GM23338 (cell line): ENCODE results near the gene LMBR1. TPM values are rescaled to one million over a fixed set of nuclear protein-coding genes. Genes with fewer than 3 reads are reported as not detected.
"Not testable (repeated sequence)": the region's sequence is repeated elsewhere in the genome, so short reads cannot be mapped to it uniquely, and the experiment has no call there.

ENCODE experiments used
- ATAC-seq: fragments of 200-7000 bp; cut with Tn5 transposase; 3 replicates; pipeline ENCODE4 v1.9.1; 2020
- DNase-seq: peaks from one replicate; pipeline ENCODE4 v3.0.0-alpha.2; 2015; ENCODE audit warnings: low spot score
- H2AFZ ChIP-seq: fragments of 200-600 bp; sonication (generic); 2 replicates; pipeline ENCODE4 v1.8.0; 2016; ENCODE audit warnings: antibody characterized with exemption, mild to moderate bottlenecking, moderate library complexity
- H3F3A ChIP-seq: fragments of 200-600 bp; sonication (generic); replicated peaks from 2 replicates; pipeline ENCODE4 v1.8.0; 2017; ENCODE audit warnings: antibody characterized with exemption, mixed run types, low read depth
- H3K27ac ChIP-seq: fragments of 200-600 bp; sonication (generic); 2 replicates; pipeline ENCODE4 v1.6.1; 2016; ENCODE audit warnings: low read depth
- H3K27me3 ChIP-seq: fragments of 200-600 bp; sonication (generic); 2 replicates; pipeline ENCODE4 v1.8.0; 2016; ENCODE audit warnings: mild to moderate bottlenecking, mixed run types, moderate library complexity; ENCODE audit not compliant: insufficient read depth
- H3K36me3 ChIP-seq: fragments of 200-600 bp; sonication (generic); 2 replicates; pipeline ENCODE4 v1.8.0; 2016; ENCODE audit warnings: mild to moderate bottlenecking; ENCODE audit not compliant: insufficient read depth
- H3K4me1 ChIP-seq: fragments of 200-600 bp; sonication (generic); 2 replicates; pipeline ENCODE4 v1.8.0; 2016; ENCODE audit warnings: mild to moderate bottlenecking, moderate library complexity; ENCODE audit not compliant: insufficient read depth
- H3K4me2 ChIP-seq: fragments of 200-600 bp; sonication (generic); 2 replicates; pipeline ENCODE4 v1.7.1; 2017; ENCODE audit warnings: mixed run types
- H3K4me3 ChIP-seq: fragments of 200-600 bp; sonication (generic); 2 replicates; pipeline ENCODE4 v1.6.1; 2016; ENCODE audit warnings: mixed run types
- H3K79me2 ChIP-seq: fragments of 200-600 bp; sonication (generic); replicated peaks from 2 replicates; pipeline ENCODE4 v1.8.0; 2017; ENCODE audit warnings: mild to moderate bottlenecking; ENCODE audit not compliant: insufficient read depth
- H3K9me2 ChIP-seq: fragments of 200-600 bp; sonication (generic); 2 replicates; pipeline ENCODE4 v1.8.0; 2017; ENCODE audit not compliant: insufficient read depth
- H4K20me1 ChIP-seq: fragments of 200-600 bp; sonication (generic); replicated peaks from 2 replicates; pipeline ENCODE4 v1.8.0; 2017; ENCODE audit warnings: mild to moderate bottlenecking; ENCODE audit not compliant: insufficient read depth
- H3K27ac Mint-ChIP-seq: 2 replicates; pipeline ENCODE4 v1.8.0; 2020; ENCODE audit warnings: inconsistent platforms, mild to moderate bottlenecking, moderate library complexity, mixed read lengths
- H3K27me3 Mint-ChIP-seq: 3 replicates; pipeline ENCODE4 v1.8.0; 2022; ENCODE audit warnings: low read depth, mild to moderate bottlenecking, moderate library complexity, mixed read lengths, inconsistent platforms; ENCODE audit not compliant: insufficient read depth, poor library complexity
- H3K36me3 Mint-ChIP-seq: 3 replicates; pipeline ENCODE4 v1.8.0; 2021; ENCODE audit warnings: low read depth, mild to moderate bottlenecking, inconsistent platforms, moderate library complexity, mixed read lengths
- H3K4me1 Mint-ChIP-seq: 3 replicates; pipeline ENCODE4 v1.8.0; 2020; ENCODE audit warnings: mild to moderate bottlenecking, inconsistent platforms, mixed read lengths
- H3K4me3 Mint-ChIP-seq: 3 replicates; pipeline ENCODE4 v1.8.0; 2021; ENCODE audit warnings: moderate library complexity, mild to moderate bottlenecking, inconsistent platforms, mixed read lengths
- H3K9me3 Mint-ChIP-seq: 3 replicates; pipeline ENCODE4 v1.8.0; 2020; ENCODE audit warnings: moderate library complexity, mild to moderate bottlenecking, inconsistent platforms, mixed read lengths
- CREB1 ChIP-seq: fragments of 250-450 bp; sonication (Bioruptor Pico); IDR thresholded peaks from 2 replicates; pipeline ENCODE4 v1.5.0; 2020; ENCODE audit warnings: low read depth, mild to moderate bottlenecking, moderate library complexity
- CTCF ChIP-seq, 2 experiments: fragments of 200-600 bp in 1 of 2; sonication (generic) in 1 of 2; conservative IDR thresholded peaks; 2 replicates each; pipeline versions ENCODE4 v1.5.1 to v1.6.1; 2016 to 2017; ENCODE audit warnings: antibody characterized with exemption in 2 of 2, low read depth in 2 of 2, mild to moderate bottlenecking in 2 of 2, moderate library complexity in 1 of 2
- EZH2phosphoT487 ChIP-seq: fragments of 200-600 bp; sonication (generic); IDR thresholded peaks from one replicate; pipeline ENCODE4 v1.8.1; 2018; ENCODE audit warnings: antibody characterized with exemption; ENCODE audit not compliant: unreplicated experiment
- POLR2AphosphoS5 ChIP-seq: IDR thresholded peaks from 2 replicates; pipeline ENCODE4 v1.6.1; 2016; ENCODE audit warnings: antibody characterized with exemption, low read depth
- STAT1 ChIP-seq: IDR thresholded peaks from one replicate; pipeline ENCODE4 v1.6.1; 2016; ENCODE audit warnings: antibody characterized with exemption; ENCODE audit not compliant: unreplicated experiment
- ZNF462 ChIP-seq: fragments of 250-450 bp; sonication (Bioruptor Pico); IDR thresholded peaks from 2 replicates; pipeline ENCODE4 v1.5.0; 2020; ENCODE audit warnings: mild to moderate bottlenecking, moderate library complexity
- polyA plus RNA-seq: library from polyadenylated mRNA; unstranded; fragments of >200 nt; fragmentation: Nextera tagmentation; extraction: Ambion mirVana; gene quantifications from 2 replicates; pipeline ENCODE4 v1.2.1, GENCODE V29; 2016
- total RNA-seq: library from RNA; depleted of rRNA; stranded (reverse); fragments of >200 nt; shearing (Covaris generic); gene quantifications from 2 replicates; pipeline ENCODE4 v1.2.3, GENCODE V29; 2014

The LMBR1 gene
- total and polyA plus RNA-seq, 2 experiments from 2014 or later: 21.8 to 90.1 TPM

GRCh38 chr7:156651474-156651873 lies 241.5 kb downstream of the LMBR1 start:
- no peak for DNase-seq
- Histone ChIP-seq H3K9me2 (no peaks in the 10 kb centered on the region), H3K36me3 (no peaks in the 10 kb centered on the region), H3K27ac (no peak overlapping the region), H2AFZ (no peak overlapping the region), H3K79me2 (no peaks in the 10 kb centered on the region), H3F3A (no peaks in the 10 kb centered on the region), H3K4me2 (no peak overlapping the region), H3K27me3 (no peaks in the 10 kb centered on the region), H4K20me1 (no peaks in the 10 kb centered on the region), H3K4me1 (no peaks in the 10 kb centered on the region), H3K4me3 (no peak overlapping the region)
- peaks cover 4% of the 10 kb centered on the region; the same call in 1 of the 3 replicates for H3K36me3 Mint-ChIP-seq
- H3K27me3 Mint-ChIP-seq: peaks cover 4% of the 10 kb centered on the region
- peaks cover 7% of the 10 kb centered on the region; the same call in 2 of the 3 replicates for H3K4me1 Mint-ChIP-seq
- no peak for ATAC-seq
- no peak overlapping the region for H3K4me3 Mint-ChIP-seq
- no peak overlapping the region for H3K27ac Mint-ChIP-seq
- peaks cover 12% of the 10 kb centered on the region; the same call in 2 of the 3 replicates for H3K9me3 Mint-ChIP-seq
- TF ChIP-seq CREB1 (CRISPR knock-in tag) (no peak), ZNF462 (CRISPR knock-in tag) (no peak)

GRCh38 chr7:156650042-156650441 lies 242.9 kb downstream of the LMBR1 start:
- Histone ChIP-seq H2AFZ (no peak overlapping the region; the same call in 1 of the 2 replicates), H3K4me1 (no peaks in the 10 kb centered on the region), H3K79me2 (no peaks in the 10 kb centered on the region), H3F3A (no peaks in the 10 kb centered on the region), H3K27me3 (no peaks in the 10 kb centered on the region), H3K27ac (no peak overlapping the region), H3K4me3 (no peak overlapping the region), H4K20me1 (no peaks in the 10 kb centered on the region), H3K9me2 (no peaks in the 10 kb centered on the region), H3K4me2 (no peak overlapping the region), H3K36me3 (no peaks in the 10 kb centered on the region)
- no peak overlapping the region for H3K4me3 Mint-ChIP-seq
- peaks cover 4% of the 10 kb centered on the region; the same call in 1 of the 3 replicates for H3K36me3 Mint-ChIP-seq
- H3K27me3 Mint-ChIP-seq: peaks cover 4% of the 10 kb centered on the region
- TF ChIP-seq POLR2AphosphoS5 (no peak), CTCF (conservative IDR thresholded peaks at IDR 0.05; ENCODE audit: low read depth in 2 of 2) (peak; percentile 65 to 81), STAT1 (no peak), EZH2phosphoT487 (no peak)
- ATAC-seq (peak; percentile 96), DNase-seq (peak; percentile 80)
- peaks cover 7% of the 10 kb centered on the region; the same call in 2 of the 3 replicates for H3K4me1 Mint-ChIP-seq
- peaks cover 12% of the 10 kb centered on the region; the same call in 2 of the 3 replicates for H3K9me3 Mint-ChIP-seq
- no peak overlapping the region for H3K27ac Mint-ChIP-seq

DNA sequence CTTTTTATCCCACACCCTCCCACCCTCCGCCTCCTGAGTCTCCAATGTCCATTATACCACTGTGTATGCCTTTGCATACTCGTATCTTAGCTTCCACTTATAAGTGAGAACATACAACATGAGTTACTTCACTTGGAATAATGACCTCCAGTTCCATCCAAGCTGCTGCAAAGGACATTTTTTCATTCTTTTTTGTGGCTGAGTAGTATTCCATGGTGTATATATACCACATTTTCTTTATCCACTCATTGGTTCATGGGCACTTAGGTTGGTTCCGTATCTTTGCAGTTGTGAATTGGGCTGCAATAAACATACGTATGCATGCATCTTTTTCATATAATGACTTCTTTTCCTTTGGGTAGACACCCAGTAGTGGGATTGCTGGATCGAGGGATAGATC lies 245.7 kb downstream of the LMBR1 start:
- not testable (repeated sequence) for H3K79me2 ChIP-seq, H3K4me1 Mint-ChIP-seq, H3K4me2 ChIP-seq, H3K4me3 ChIP-seq, H3K4me1 ChIP-seq, H2AFZ ChIP-seq, H3K27me3 ChIP-seq, H3K36me3 ChIP-seq, ATAC-seq, H3F3A ChIP-seq, H3K9me2 ChIP-seq, H4K20me1 ChIP-seq, H3K36me3 Mint-ChIP-seq, H3K4me3 Mint-ChIP-seq, H3K27me3 Mint-ChIP-seq, DNase-seq, H3K27ac Mint-ChIP-seq, H3K27ac ChIP-seq
- peaks cover 12% of the 10 kb centered on the region; the same call in 2 of the 3 replicates for H3K9me3 Mint-ChIP-seq
